Activated T-cell treated with anti-CD3 and anti-CD28 coated beads, Interleukin-2, amount 50 U/mL, for 4 hours (primary cell): Measurements from ENCODE around the gene COL5A3. TPM values are rescaled to one million over a fixed set of nuclear protein-coding genes. Genes with fewer than 3 reads are reported as not detected.

ENCODE experiments used
- ATAC-seq, 2 donors: fragments of 200-7000 bp; cut with Tn5 transposase; one replicate each; pipeline ENCODE4 v1.10.0; 2021
- DNase-seq: peaks from one replicate; pipeline ENCODE4 v3.0.0-alpha.2; 2020
- H3K27me3 Mint-ChIP-seq: one replicate; pipeline ENCODE4 v1.8.0; 2021; ENCODE audit warnings: low read depth, mixed read lengths
- H3K36me3 Mint-ChIP-seq: one replicate; pipeline ENCODE4 v1.8.0; 2022; ENCODE audit warnings: mixed read lengths; ENCODE audit not compliant: insufficient read depth
- H3K4me1 Mint-ChIP-seq: one replicate; pipeline ENCODE4 v1.8.0; 2021; ENCODE audit warnings: low read depth, mixed read lengths
- H3K4me3 Mint-ChIP-seq: one replicate; pipeline ENCODE4 v1.8.0; 2021; ENCODE audit warnings: mild to moderate bottlenecking, moderate library complexity, mixed read lengths
- H3K9me3 Mint-ChIP-seq: one replicate; pipeline ENCODE4 v1.8.0; 2021; ENCODE audit warnings: mixed read lengths
- total RNA-seq, 3 donors: library from RNA; stranded (reverse); gene quantifications; one replicate each; pipeline ENCODE4 v1.2.1, GENCODE V29; 2021

The COL5A3 gene
- total RNA-seq, 3 donors from 2014 or later: 0.46 to 2.8 (median 2.3) TPM

GRCh38 chr19:10021446-10021845 lies 11.1 kb upstream of the COL5A3 start:
- Mint-ChIP-seq H3K4me1 (no peaks in the 10 kb centered on the region), H3K9me3 (no peaks in the 10 kb centered on the region), H3K36me3 (no peaks in the 10 kb centered on the region), H3K27me3 (peaks cover 9% of the 10 kb centered on the region), H3K4me3 (no peak overlapping the region)
- DNase-seq (no peak), ATAC-seq (no peak)

DNA sequence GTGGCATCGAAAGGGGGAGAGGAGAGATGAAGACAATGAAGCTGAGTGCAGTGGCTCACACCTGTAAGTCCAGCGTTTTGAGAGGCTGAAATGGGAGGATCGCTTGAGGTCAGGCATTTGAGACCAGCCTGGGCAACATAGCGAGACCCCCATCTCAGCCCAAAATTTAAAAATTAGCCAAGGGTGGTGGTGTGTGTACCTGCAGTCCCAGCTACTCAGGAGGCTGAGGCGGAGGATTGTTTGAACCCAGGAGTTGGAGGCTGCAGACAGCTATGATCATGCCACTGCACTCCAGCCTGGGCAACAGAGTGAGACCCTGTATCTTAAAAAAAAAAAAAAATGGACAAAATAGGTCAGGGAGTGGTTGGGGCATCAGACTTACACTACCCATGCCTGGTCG lies 10.5 kb upstream of the COL5A3 start:
- ATAC-seq: no peak
- H3K9me3 Mint-ChIP-seq: no peaks in the 10 kb centered on the region

DNA sequence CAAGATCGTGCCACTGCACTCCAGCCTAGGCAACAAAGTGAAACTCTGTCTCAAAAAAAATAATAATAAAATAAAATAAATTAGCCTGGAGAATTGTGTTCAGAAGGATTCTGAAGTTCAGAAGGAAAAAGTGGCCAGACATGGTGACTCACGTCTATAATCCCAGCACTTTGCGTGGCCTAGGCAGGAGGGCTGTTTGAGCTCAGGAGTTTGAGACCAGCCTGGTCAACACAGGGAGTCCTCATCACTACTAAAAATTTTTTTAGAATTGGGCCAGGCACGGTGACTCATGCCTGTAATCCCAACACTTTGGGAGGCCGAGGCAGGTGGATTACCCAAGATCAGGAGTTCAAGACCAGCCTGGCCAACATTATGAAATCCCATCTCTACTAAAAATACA lies 8.9 kb upstream of the COL5A3 start:
- Mint-ChIP-seq H3K4me1 (no peaks in the 10 kb centered on the region), H3K27me3 (peaks cover 10% of the 10 kb centered on the region), H3K4me3 (no peak overlapping the region), H3K9me3 (no peaks in the 10 kb centered on the region), H3K36me3 (no peaks in the 10 kb centered on the region)
- ATAC-seq (no peak), DNase-seq (no peak)

More for the DNA sequence above, 10.5 kb upstream of the COL5A3 start:
- peaks cover 8% of the 10 kb centered on the region for H3K27me3 Mint-ChIP-seq
- DNase-seq: no peak
- no peaks in the 10 kb centered on the region for H3K36me3 Mint-ChIP-seq
- H3K4me1 Mint-ChIP-seq: no peaks in the 10 kb centered on the region
- H3K4me3 Mint-ChIP-seq: no peak overlapping the region

DNA sequence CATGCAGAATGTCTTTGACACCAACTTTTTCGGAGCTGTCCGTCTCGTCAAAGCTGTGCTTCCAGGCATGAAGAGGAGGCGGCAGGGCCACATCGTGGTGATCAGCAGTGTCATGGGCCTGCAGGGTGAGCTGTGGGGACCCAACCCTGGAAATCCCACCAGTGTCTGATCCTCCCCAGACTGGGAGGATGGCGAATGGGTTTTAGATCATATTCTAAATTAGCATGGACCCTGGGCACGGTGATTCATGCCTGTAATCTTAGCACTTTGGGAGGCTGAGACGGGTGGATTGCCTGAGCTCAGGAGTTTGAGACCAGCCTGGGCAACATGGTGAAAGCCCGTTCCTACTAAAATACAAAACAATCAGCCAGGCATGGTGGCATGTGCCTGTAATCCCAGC lies 8.5 kb upstream of the COL5A3 start:
- DNase-seq (no peak), ATAC-seq (no peak)
- Mint-ChIP-seq H3K4me3 (no peak overlapping the region), H3K9me3 (no peaks in the 10 kb centered on the region), H3K36me3 (no peaks in the 10 kb centered on the region), H3K27me3 (peaks cover 13% of the 10 kb centered on the region), H3K4me1 (no peaks in the 10 kb centered on the region)

GRCh38 chr19:10018263-10018662 lies 8.0 kb upstream of the COL5A3 start:
- Mint-ChIP-seq H3K36me3 (no peaks in the 10 kb centered on the region), H3K9me3 (no peaks in the 10 kb centered on the region)
- no peak for ATAC-seq

GRCh38 chr19:10013834-10014618 lies 3.7 kb upstream of the COL5A3 start:
- Mint-ChIP-seq H3K4me3 (no peak overlapping the region), H3K36me3 (peaks cover 2% of the 10 kb centered on the region), H3K27me3 (peaks cover 42% of the 10 kb centered on the region), H3K9me3 (no peaks in the 10 kb centered on the region), H3K4me1 (peaks cover 4% of the 10 kb centered on the region)
- no peak for ATAC-seq
- no peak for DNase-seq

More at GRCh38 chr19:10018263-10018662, 8.0 kb upstream of the COL5A3 start:
- Mint-ChIP-seq H3K4me3 (no peak overlapping the region), H3K27me3 (peaks cover 17% of the 10 kb centered on the region), H3K4me1 (no peaks in the 10 kb centered on the region)
- no peak for DNase-seq

- DNase-seq (no peak), ATAC-seq (no peak)
- Mint-ChIP-seq H3K4me1 (peaks cover 11% of the 10 kb centered on the region), H3K36me3 (peaks cover 2% of the 10 kb centered on the region), H3K9me3 (no peaks in the 10 kb centered on the region), H3K4me3 (no peak within 1 kb of the TSS), H3K27me3 (peaks cover 48% of the 10 kb centered on the region)
These were observed 3.0 kb upstream of the COL5A3 start, which contains the start of gene RDH8 for GRCh38 chr19:10013316-10013715. Gene RDH8 (plus strand): TSS chr19:10013483. CDS start chr19:10013498, 15 bp downstream.

- Mint-ChIP-seq H3K9me3 (no peaks in the 10 kb centered on the region), H3K4me3 (no peak overlapping the region), H3K36me3 (peaks cover 2% of the 10 kb centered on the region), H3K27me3 (peaks cover 59% of the 10 kb centered on the region), H3K4me1 (peaks cover 14% of the 10 kb centered on the region)
- no peak for ATAC-seq
- no peak for DNase-seq
These were observed 1.7 kb upstream of the COL5A3 start for GRCh38 chr19:10011974-10012373.

DNA sequence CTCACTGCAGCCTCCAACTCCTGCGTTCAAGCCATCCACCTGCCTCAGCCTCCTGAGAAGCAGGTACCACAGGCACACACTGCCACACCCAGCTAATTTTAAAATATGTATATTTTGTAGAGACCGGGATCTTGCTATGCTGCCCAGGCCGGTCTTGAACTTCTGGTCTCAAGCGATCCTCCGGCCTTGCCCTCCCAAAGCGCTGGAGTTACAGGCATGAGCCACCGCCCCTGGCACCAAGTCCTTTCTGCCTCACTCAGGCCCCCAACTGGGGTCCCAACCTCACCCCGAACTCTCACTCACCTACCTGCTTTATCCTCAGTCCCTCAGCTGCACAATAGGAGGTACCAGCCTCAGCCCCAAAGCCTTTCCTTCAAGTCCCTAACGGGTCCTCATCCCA lies 635 bp upstream of the COL5A3 start:
- no peaks in the 10 kb centered on the region for H3K9me3 Mint-ChIP-seq
- H3K36me3 Mint-ChIP-seq: peaks cover 2% of the 10 kb centered on the region
- ATAC-seq (no peak), DNase-seq (no peak)
- no peak overlapping the region for H3K4me3 Mint-ChIP-seq
- peaks cover 65% of the 10 kb centered on the region for H3K27me3 Mint-ChIP-seq
- H3K4me1 Mint-ChIP-seq: peaks cover 22% of the 10 kb centered on the region

- peaks cover 2% of the 10 kb centered on the region for H3K36me3 Mint-ChIP-seq
- ATAC-seq (peak; percentile 11 to 34), DNase-seq (peak; percentile 13)
- H3K4me1 Mint-ChIP-seq: peaks cover 28% of the 10 kb centered on the region
- H3K4me3 Mint-ChIP-seq: no peak overlapping the region
- H3K9me3 Mint-ChIP-seq: no peaks in the 10 kb centered on the region
- H3K27me3 Mint-ChIP-seq: peaks cover 68% of the 10 kb centered on the region
These were observed 535 bp downstream of the COL5A3 start for GRCh38 chr19:10009714-10010224.

GRCh38 chr19:10008184-10008765 lies 2.0 kb downstream of the COL5A3 start:
- Mint-ChIP-seq H3K27me3 (peaks cover 66% of the 10 kb centered on the region), H3K9me3 (no peaks in the 10 kb centered on the region), H3K4me3 (no peak overlapping the region), H3K4me1 (peaks cover 31% of the 10 kb centered on the region), H3K36me3 (peaks cover 2% of the 10 kb centered on the region)
- DNase-seq: no peak
- ATAC-seq: no peak

DNA sequence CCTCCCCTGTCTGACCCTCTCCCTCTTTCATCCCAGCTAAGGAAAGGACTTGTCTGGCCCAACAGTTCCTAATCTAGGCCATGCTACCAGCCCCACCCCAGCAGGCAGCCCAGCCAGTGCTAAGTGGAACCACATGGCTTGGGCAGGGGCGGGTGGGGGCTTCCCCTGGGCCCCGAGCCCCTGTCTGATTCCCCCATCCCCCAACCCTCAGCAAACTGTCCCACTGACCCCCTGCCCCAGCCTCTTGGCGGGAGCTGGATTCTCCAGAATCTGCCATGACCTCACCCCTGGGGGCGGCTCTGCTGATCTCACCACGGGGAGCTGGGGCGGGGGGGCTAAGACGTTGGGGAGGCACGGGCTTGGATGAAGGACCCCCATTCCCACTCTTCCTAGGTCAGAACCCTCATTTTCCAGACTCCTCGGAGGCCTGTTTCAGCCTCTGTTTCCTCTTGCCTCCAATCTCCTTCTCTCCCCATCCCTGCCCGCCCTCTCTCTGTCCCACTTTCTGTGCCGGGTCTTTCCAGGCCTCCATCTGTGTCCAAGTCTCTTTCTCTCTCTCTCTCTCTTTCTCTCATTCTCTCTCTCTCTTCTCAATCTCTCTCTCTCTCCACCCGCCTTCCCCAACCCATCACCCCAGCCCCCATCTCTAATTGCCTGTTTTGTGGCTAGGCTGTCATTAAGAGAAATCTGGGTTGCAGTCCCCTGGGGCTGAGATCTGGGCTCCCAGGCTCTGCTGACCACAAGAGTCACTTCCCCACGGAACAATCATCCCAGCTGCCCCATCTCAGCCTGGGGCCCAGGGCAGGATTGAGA lies 2.7 kb downstream of the COL5A3 start:
- peaks cover 2% of the 10 kb centered on the region for H3K36me3 Mint-ChIP-seq

DNA sequence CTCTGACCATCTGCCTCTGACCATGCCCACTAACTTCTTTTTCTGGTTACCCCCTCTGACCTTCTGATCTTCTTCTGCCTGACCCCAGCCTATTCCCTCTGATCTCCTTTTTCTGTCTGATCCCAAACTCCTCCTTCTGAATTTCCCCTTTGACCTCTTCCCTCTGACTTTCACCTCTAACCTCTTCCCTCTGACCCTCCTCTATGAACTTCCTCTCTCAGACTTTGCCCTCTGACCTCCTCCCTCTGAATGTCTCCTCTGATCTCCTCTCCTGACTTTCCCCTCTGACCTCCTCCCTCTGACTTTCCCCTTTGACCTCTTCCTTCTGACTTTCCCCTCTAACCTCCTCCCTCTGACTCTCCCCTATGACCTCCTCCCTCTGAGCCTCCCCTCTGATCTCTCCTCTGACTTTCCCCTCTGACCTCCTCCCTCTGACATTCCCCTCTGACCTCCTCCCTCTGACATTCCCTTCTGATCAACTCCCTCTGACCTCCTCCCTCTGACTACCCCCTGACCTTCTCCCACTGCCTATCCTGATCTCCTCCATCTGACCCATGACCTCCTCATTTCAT lies 3.5 kb downstream of the COL5A3 start:
- no peak for DNase-seq
- Mint-ChIP-seq H3K4me1 (peaks cover 34% of the 10 kb centered on the region), H3K9me3 (no peaks in the 10 kb centered on the region), H3K4me3 (no peak overlapping the region), H3K36me3 (peaks cover 2% of the 10 kb centered on the region), H3K27me3 (peaks cover 70% of the 10 kb centered on the region)
- no peak for ATAC-seq

More for the DNA sequence above, 2.7 kb downstream of the COL5A3 start:
- DNase-seq (no peak), ATAC-seq (no peak)
- H3K4me3 Mint-ChIP-seq: no peak overlapping the region
- no peaks in the 10 kb centered on the region for H3K9me3 Mint-ChIP-seq
- H3K4me1 Mint-ChIP-seq: peaks cover 34% of the 10 kb centered on the region
- peaks cover 69% of the 10 kb centered on the region for H3K27me3 Mint-ChIP-seq

GRCh38 chr19:10006335-10006708 lies 4.0 kb downstream of the COL5A3 start:
- Mint-ChIP-seq H3K36me3 (peaks cover 2% of the 10 kb centered on the region), H3K4me3 (no peak overlapping the region), H3K9me3 (no peaks in the 10 kb centered on the region), H3K4me1 (peaks cover 34% of the 10 kb centered on the region), H3K27me3 (peaks cover 70% of the 10 kb centered on the region)
- peak in 1 of 2 donors; percentile 16 for ATAC-seq
- DNase-seq: no peak
